IgD-negative memory B cell (primary cell): Measurements from ENCODE around the gene RGPD5. TPM values are rescaled to one million over a fixed set of nuclear protein-coding genes. Genes with fewer than 3 reads are reported as not detected.
"Not testable (repeated sequence)": the region's sequence is repeated elsewhere in the genome, so short reads cannot be mapped to it uniquely, and the experiment has no call there.

Experiments
- H3K27ac Mint-ChIP-seq, 3 donors: one replicate each; pipeline ENCODE4 v1.8.0; 2020 to 2022; ENCODE audit warnings: mild to moderate bottlenecking in 3 of 3, mixed read lengths in 3 of 3, moderate library complexity in 1 of 3
- H3K27me3 Mint-ChIP-seq: one replicate; pipeline ENCODE4 v1.8.0; 2021; ENCODE audit warnings: mixed read lengths
- H3K36me3 Mint-ChIP-seq: one replicate; pipeline ENCODE4 v1.8.0; 2020; ENCODE audit warnings: mild to moderate bottlenecking, mixed read lengths
- H3K4me1 Mint-ChIP-seq, 3 donors: one replicate each; pipeline ENCODE4 v1.8.0; 2020 to 2022; ENCODE audit warnings: mixed read lengths in 3 of 3, mild to moderate bottlenecking in 1 of 3
- H3K4me3 Mint-ChIP-seq, 4 donors: one replicate each; pipeline ENCODE4 v1.8.0; 2020 to 2022; ENCODE audit warnings: mild to moderate bottlenecking in 4 of 4, mixed read lengths in 4 of 4, moderate library complexity in 3 of 4
- H3K9me3 Mint-ChIP-seq, 3 donors: one replicate each; pipeline ENCODE4 v1.8.0; 2020 to 2021; ENCODE audit warnings: mixed read lengths in 3 of 3, mild to moderate bottlenecking in 1 of 3
- polyA plus RNA-seq: library from polyadenylated mRNA; unstranded; fragments of 300-500 nt; fragmentation: Illumina TruSeq; gene quantifications from one replicate; pipeline ENCODE4 v1.2.3, GENCODE V29; 2021

Gene RGPD5
- polyA plus RNA-seq, 1 donor from 2014 or later: 3.2 TPM

DNA sequence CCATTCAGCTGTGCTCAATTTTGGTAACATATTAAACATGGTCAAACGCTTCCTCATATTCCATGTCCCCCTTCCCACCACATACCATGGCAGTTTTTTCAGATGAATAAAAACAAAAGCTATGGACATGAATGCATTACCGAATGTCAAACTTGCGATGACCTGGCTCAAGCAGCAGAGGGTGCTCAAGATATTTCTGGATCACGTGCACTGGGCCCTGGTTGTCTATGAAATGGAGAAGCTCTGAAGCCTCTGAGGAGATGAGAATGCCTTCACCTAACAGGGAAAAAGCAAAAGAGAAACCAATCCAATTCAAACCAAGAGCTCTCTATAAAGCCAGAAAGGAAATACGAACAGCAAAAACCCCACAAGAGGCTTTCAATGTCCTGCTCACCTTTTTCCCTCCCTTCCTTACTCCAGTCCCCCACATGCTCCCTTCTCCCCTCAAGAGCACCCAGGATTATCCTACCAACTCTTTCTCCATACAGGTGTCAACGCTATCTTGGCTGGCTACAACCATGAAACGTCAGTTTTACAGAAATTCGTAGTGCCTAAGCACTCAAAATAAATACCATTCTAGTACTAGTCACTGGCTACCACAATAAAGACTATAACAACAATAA, 77.1 kb downstream of the RGPD5 start:
- not testable (repeated sequence) for H3K27ac Mint-ChIP-seq, H3K36me3 Mint-ChIP-seq, H3K9me3 Mint-ChIP-seq, H3K27me3 Mint-ChIP-seq, H3K4me3 Mint-ChIP-seq, H3K4me1 Mint-ChIP-seq

DNA sequence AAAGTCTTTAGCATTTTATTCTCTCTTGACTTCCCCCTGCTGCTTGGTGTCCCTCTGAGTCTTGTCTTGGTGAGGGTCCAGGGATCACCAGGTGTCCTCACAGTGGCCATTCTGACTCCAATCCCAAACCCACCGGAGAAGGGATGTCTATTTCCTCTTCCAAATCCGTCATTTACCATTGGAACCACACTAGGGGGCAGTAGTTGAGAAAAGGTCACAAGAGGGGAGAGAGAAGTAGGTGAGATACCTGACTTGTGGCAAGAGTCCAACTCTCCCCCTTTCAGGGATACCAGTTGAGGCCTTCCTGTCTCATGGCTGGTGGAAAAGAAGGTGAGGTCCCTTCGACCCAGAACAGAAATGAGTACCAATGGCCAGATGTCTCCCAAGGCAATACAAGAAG, 82.5 kb downstream of the RGPD5 start:
- H3K9me3 Mint-ChIP-seq, H3K36me3 Mint-ChIP-seq, H3K4me3 Mint-ChIP-seq, H3K4me1 Mint-ChIP-seq, H3K27ac Mint-ChIP-seq, H3K27me3 Mint-ChIP-seq: not testable (repeated sequence)

DNA sequence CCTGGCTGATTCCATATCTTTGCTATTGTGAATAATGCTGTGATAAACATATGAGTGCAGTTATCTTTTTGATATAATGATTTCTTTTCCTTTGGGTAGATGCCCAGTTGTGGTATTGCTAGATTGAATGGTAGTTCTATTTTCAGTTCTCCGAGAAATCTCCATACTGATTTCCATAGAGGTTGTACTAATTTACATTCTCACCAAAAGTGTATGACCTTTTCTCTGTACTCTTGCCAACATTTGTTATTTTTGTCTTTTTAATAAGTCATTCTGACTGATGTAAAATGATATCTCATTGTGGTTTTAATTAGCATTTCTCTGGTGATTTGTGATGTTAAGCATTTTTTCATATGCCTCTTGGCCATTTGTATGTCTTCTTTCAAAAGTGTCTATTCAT, 88.0 kb downstream of the RGPD5 start:
- not testable (repeated sequence) for H3K36me3 Mint-ChIP-seq, H3K27me3 Mint-ChIP-seq, H3K27ac Mint-ChIP-seq, H3K4me1 Mint-ChIP-seq, H3K4me3 Mint-ChIP-seq, H3K9me3 Mint-ChIP-seq

DNA sequence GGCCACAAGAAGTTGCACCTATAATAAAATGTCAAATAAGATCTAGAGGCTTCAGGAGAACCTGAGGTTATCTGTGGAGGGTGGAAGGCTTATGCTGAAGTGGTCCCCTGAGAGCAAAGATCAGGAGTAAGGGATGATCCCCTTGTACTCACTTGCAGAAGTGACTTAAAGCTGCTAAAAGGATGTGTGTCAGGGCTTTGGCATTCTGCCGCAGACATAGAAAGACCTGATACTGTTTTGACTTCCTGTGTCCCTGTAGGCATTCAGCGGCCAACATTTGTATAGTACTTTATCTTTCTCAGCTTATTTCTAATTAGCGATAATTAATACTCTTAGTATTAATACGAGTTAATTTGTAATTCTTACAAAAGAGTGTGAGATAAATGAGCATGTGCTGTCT, 94.3 kb downstream of the RGPD5 start:
- not testable (repeated sequence) for H3K9me3 Mint-ChIP-seq, H3K36me3 Mint-ChIP-seq, H3K27ac Mint-ChIP-seq, H3K27me3 Mint-ChIP-seq, H3K4me1 Mint-ChIP-seq, H3K4me3 Mint-ChIP-seq

DNA sequence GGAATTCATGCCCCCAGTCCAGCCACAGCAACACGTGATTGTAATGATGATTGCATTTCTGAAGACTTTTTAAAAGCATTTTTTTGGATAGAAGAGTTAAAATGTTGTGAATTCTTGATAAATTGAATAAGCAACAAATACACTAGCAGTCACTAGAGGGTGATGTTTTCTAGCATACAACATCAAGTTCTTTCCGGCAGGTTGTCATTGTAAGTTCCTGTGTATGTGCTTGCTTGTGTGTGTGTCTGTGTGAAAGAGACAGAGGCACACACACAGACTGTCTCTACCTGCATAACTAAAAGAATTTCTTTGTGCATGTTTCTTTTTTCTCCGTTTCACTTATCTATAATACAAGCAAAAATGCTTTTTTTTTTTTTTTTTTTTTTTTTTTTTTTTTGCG, 95.8 kb downstream of the RGPD5 start:
- H3K4me1 Mint-ChIP-seq, H3K9me3 Mint-ChIP-seq: not testable (repeated sequence)

DNA sequence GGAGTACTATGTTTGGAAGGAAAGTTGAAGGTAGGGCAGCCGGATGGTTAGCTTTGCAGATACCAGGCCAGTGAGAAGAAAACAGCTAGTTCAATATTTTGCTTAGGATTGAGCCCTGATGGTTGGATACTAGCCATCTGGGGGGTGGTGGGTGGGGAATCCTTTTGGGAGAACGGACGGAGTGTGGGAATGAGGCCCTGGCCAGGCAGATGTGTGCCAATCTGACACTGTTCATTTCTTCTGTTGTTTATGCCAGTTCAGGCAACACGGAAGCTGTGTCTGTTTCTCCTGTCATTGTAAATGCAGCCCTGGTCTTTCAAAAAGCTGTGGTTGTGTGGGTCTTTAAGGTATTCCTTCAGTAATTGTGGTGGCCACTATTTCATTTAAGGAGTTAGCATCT, 96.9 kb downstream of the RGPD5 start:
- H3K4me1 Mint-ChIP-seq, H3K4me3 Mint-ChIP-seq, H3K9me3 Mint-ChIP-seq, H3K27me3 Mint-ChIP-seq, H3K27ac Mint-ChIP-seq, H3K36me3 Mint-ChIP-seq: not testable (repeated sequence)

More for the DNA sequence above, 95.8 kb downstream of the RGPD5 start:
- H3K27me3 Mint-ChIP-seq, H3K4me3 Mint-ChIP-seq, H3K27ac Mint-ChIP-seq, H3K36me3 Mint-ChIP-seq: not testable (repeated sequence)

DNA sequence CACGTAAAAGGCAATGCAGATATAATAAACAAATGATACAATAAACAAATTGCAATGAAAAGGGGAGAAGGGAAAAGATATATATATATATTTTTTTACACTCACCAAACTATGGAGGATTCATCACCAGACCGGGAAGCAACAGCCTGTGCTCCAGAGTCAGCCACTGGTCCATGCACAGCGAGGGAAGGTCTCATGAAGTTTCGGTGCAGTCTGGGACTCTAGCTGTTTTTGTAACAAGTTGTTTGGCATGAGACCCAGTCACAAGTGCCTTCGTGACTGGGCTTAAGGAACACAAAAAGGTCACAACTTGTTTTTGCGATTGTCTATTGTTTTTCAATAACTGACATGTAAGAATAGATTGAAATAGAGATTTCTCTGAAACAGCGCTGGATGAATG, 99.6 kb downstream of the RGPD5 start:
- H3K36me3 Mint-ChIP-seq, H3K9me3 Mint-ChIP-seq, H3K4me1 Mint-ChIP-seq, H3K27ac Mint-ChIP-seq, H3K4me3 Mint-ChIP-seq, H3K27me3 Mint-ChIP-seq: not testable (repeated sequence)

DNA sequence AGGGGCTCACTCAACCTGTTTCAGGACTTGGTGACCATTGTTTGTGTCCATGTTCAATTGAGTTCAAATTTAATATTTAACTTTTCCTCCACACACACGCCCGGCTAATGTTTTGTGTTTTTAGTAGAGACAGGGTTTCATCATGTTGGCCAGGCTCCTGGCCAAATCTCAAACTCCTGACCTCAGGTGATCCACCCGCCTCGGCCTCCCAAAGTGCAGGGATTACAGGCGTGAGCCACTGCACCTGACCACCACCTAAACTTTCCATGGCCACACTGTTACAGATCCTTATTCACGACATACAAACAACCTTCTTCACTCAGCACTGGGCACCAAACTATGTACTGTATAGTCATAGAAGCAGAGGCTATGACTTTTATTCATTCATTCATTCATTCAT, 100.0 kb downstream of the RGPD5 start:
- not testable (repeated sequence) for H3K4me3 Mint-ChIP-seq, H3K36me3 Mint-ChIP-seq, H3K27me3 Mint-ChIP-seq, H3K27ac Mint-ChIP-seq, H3K4me1 Mint-ChIP-seq, H3K9me3 Mint-ChIP-seq

DNA sequence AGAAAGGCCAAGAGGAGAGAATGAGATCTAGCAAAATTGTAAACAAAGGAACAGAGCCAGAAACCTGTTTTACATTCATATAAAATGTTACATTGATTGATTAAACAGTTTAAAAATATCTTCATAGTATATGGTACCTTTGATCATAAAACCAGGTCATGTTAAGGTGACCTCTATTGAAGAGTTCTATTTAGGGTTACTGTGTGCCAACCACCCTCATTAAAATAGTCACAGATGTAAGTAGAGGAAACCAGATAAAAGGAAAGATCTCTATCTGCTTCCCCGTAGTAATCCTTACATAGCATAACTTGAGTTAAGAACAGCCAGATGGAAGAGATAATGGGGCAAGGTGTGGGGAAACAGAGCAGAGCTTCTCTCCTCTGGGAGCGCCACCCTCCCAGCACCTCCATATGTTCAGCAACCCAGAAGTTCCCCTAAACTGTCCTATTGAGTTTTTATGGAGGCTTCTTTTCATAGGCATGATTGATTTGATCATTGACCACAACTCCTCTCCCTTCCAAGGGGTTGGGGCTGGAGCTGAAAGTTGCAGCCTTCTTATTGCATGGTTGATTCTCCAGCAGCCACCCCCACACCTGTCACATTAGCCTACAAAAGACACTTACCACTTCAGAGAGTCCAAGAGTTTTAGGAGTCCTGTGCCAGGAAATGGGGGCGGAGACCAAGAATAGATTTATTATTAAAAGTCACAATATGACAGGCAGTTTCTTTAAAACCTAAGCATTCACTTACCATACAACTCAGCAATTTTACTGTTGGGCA, 101.2 kb downstream of the RGPD5 start:
- not testable (repeated sequence) for H3K27me3 Mint-ChIP-seq, H3K27ac Mint-ChIP-seq

DNA sequence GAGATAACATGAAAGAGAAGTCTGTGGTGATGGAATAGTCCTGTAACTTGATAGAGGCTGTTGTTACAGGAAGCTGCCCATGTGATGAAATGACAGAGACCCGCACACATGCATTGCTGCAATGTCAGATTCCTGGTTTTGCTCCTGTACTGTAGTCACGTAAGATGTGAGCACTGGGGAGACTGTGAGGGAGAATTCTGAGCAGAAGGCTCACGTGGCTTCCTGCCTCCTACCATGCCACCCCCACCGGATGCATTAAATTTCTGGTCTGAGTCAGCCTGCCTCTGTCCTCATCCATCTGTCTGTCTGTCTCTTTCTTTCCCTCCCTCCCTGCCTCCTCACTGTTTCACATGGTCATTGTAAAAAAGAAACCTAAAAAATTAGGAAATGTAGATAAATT, 102.1 kb downstream of the RGPD5 start:
- not testable (repeated sequence) for H3K36me3 Mint-ChIP-seq, H3K27me3 Mint-ChIP-seq, H3K9me3 Mint-ChIP-seq, H3K4me1 Mint-ChIP-seq, H3K27ac Mint-ChIP-seq, H3K4me3 Mint-ChIP-seq

More for the DNA sequence above, 101.2 kb downstream of the RGPD5 start:
- not testable (repeated sequence) for H3K4me1 Mint-ChIP-seq, H3K4me3 Mint-ChIP-seq, H3K9me3 Mint-ChIP-seq, H3K36me3 Mint-ChIP-seq

DNA sequence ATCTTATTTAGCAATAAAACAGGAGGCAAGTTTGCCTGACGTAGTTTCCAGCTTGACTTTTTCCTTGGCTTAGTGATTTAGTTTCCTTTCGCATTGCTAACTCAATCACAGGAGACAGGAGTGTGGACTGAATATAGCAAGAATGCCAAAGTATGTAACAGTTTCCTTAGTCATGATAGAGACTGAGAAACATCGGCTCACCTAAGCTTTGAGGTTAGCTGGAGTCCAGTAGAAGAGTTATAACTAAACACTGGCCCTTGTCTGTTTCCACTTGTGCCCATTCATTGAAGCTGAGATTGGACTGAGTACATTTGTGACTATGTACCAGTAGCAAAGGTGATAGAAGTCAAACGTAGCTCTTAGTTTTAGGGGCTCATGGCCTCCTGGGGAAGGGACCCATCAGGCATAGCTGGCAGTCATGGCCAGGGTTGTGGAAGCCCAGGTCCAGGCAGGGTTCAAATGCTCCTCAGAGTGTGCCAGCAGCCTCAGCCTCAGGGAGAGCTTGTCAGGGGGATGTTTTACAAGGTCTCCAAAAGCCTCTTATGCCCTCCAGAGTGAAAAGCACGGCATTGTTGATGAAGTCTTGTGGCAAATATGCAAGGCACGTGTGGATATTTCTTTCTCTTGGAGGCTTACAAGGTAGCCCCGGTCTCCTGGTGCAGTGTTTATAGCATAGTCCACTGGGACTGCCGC, 103.8 kb downstream of the RGPD5 start:
- H3K36me3 Mint-ChIP-seq, H3K9me3 Mint-ChIP-seq, H3K27ac Mint-ChIP-seq, H3K4me3 Mint-ChIP-seq, H3K27me3 Mint-ChIP-seq, H3K4me1 Mint-ChIP-seq: not testable (repeated sequence)

DNA sequence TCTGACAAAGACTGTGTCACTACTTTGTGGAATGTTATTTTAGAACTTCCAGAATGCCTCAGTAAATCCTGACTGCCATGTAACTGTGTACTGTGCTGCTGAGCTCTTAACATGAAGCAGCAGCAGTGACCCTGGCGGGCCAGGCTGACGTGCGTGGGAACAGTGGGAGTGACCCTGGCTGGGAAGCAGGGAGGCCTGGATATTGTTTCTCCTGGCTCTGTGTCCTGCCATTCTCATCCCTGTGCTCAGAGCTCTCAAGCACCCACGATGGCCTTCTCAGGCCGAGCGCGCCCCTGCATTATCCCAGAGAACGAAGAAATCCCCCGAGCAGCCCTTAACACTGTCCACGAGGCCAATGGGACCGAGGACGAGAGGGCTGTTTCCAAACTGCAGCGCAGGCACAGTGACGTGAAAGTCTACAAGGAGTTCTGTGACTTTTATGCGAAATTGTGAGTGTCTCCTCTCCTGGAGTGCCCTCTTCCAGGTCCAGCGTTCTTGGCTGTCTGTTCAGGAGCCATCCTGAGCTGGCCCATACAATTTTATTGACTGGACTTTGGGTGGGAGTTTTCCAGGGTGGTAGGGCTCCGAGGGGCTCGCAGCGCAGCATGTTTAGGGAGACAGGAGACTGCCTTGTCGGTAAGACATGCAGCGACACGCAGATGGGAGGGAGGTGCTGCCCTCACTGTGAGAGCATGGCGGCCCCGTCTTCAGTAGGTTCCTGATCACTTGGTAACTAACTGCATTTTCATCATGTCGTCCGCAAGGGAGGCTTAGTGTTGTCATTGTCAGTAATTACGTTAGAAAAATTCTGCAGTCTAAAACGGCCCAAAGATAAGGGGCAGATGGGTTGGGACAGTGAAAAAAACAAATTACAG, 104.6 kb downstream of the RGPD5 start, which contains the start of gene LIMS3:
Gene LIMS3 (plus strand): TSS at position 227 of the 875 bp plus-strand sequence. CDS start 41 bp downstream, at position 268.
- H3K36me3 Mint-ChIP-seq, H3K4me3 Mint-ChIP-seq, H3K27me3 Mint-ChIP-seq, H3K27ac Mint-ChIP-seq, H3K9me3 Mint-ChIP-seq, H3K4me1 Mint-ChIP-seq: not testable (repeated sequence)

DNA sequence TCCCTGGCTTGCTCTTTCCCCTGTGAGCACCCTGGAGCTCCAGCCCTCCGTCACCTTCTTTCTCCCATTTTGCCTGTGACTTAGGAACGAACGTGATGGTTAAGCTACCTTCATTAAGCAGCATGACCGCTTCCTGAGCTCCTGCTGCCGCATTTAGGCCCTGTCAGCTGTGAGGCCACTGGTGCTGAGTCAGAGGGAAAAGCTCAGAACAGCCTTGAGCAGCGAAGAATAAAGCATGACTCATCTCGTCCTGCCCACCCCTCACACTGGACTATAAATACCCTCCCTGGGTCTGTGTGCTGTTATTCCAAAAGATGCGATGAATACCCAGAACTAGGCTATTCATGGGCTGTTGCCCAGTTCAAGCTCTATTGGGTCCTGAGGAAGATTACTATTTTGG, 111.7 kb downstream of the RGPD5 start:
- not testable (repeated sequence) for H3K36me3 Mint-ChIP-seq, H3K27ac Mint-ChIP-seq, H3K4me3 Mint-ChIP-seq

More for the DNA sequence above, 111.7 kb downstream of the RGPD5 start:
- H3K4me1 Mint-ChIP-seq, H3K9me3 Mint-ChIP-seq, H3K27me3 Mint-ChIP-seq: not testable (repeated sequence)
